ENCODE measurements around the gene BCR. TPM values are rescaled to one million over a fixed set of nuclear protein-coding genes. Genes with fewer than 3 reads are reported as not detected.
A peak's percentile ranks its signal among the peaks of the same experiment; 100 is the strongest.

BCR gene
- total and polyA plus RNA-seq, 2 donors (not counting 1 experiment from before 2014, with no cell fraction given): 15.7 to 66.6 TPM

DNA sequence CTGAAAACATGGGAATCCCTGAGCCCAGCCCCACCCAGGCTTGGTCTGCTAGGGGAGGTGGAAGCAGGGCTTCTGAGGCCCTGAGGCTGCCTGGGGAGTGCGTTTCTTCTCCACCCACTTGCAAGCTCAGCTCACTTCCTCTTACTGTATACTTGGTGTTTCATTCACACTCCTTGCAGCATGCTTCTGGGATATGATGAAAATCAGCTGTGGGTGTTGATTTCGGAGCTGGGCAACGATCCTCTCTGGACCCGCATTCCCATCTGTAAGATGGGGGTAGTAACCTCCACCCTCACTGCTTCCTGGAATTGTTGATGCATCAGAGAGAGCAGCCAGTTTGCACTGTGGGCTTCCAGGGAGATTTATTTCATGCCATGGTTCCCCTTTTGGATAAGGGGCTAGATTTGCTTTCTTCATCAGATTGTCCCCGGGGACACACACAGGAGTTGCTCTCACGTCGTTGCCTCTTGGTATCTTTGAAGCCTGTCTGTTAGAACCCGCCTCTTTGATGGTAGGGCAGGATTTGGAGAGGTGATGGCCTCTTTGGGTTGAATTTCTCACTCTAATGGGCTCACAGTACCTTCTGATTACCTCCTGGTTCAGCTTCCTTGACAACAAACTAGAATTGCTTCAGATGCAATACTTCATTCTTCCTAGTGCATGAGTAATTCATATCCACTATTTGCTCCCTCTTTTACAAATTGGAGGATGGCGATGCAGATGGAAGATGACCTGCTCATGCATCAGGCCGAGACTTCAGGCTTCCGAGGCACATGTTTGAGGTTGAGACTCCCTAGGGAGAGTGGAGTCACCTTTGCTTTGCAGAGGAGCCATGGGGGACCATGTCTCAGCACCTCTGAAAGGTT lies 40.4 kb downstream of the BCR start:
- no peak for TF ChIP-seq EZH2 (IDR thresholded peaks at IDR 0.05; ENCODE audit: low read length, missing control alignments)
- TF ChIP-seq, protein P1, sequence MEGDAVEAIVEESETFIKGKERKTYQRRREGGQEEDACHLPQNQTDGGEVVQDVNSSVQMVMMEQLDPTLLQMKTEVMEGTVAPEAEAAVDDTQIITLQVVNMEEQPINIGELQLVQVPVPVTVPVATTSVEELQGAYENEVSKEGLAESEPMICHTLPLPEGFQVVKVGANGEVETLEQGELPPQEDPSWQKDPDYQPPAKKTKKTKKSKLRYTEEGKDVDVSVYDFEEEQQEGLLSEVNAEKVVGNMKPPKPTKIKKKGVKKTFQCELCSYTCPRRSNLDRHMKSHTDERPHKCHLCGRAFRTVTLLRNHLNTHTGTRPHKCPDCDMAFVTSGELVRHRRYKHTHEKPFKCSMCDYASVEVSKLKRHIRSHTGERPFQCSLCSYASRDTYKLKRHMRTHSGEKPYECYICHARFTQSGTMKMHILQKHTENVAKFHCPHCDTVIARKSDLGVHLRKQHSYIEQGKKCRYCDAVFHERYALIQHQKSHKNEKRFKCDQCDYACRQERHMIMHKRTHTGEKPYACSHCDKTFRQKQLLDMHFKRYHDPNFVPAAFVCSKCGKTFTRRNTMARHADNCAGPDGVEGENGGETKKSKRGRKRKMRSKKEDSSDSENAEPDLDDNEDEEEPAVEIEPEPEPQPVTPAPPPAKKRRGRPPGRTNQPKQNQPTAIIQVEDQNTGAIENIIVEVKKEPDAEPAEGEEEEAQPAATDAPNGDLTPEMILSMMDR (conservative IDR thresholded peaks at IDR 0.05 in 1 of 2, IDR thresholded peaks at IDR 0.05 in 1 of 2; ENCODE audit: low read depth in 1 of 2, low read length in 2 of 2): no peak
- Histone ChIP-seq H3K9ac (ENCODE audit: insufficient read depth, low read length) (no peak overlapping the region), H3K27me3 (ENCODE audit: control insufficient read depth, insufficient read depth, low read length) (no peaks in the 10 kb centered on the region), H3K36me3 (ENCODE audit: control insufficient read depth, insufficient read depth, low read length) (no peaks in the 10 kb centered on the region), H3K79me2 (ENCODE audit: control insufficient read depth, insufficient read depth, low read length) (peaks cover 26% of the 10 kb centered on the region), H3K27ac (ENCODE audit: insufficient read depth, low read length) (peak overlapping the region; percentile 35), H3K4me3 (replicated peaks in 1 of 4; ENCODE audit: control extremely low read depth in 1 of 4, insufficient read depth in 1 of 4, low read depth in 3 of 4, low read length in 4 of 4) (no peak overlapping the region), H4K20me1 (ENCODE audit: control insufficient read depth, extremely low read depth, insufficient read depth, low read length) (no peaks in the 10 kb centered on the region), H2AFZ (ENCODE audit: low read length) (no peak overlapping the region), H3K4me2 (ENCODE audit: extremely low read depth, insufficient read depth, low read length) (peak overlapping the region; percentile 51), H3K9me3 (ENCODE audit: control insufficient read depth, insufficient read depth, low read depth, low read length) (no peaks in the 10 kb centered on the region), H3K4me1 (ENCODE audit: control insufficient read depth, extremely low read depth, insufficient read depth, low read length) (peaks cover 31% of the 10 kb centered on the region)
- DNase-seq (ENCODE audit: low read depth in 2 of 2): peak; percentile 50 to 74

DNA sequence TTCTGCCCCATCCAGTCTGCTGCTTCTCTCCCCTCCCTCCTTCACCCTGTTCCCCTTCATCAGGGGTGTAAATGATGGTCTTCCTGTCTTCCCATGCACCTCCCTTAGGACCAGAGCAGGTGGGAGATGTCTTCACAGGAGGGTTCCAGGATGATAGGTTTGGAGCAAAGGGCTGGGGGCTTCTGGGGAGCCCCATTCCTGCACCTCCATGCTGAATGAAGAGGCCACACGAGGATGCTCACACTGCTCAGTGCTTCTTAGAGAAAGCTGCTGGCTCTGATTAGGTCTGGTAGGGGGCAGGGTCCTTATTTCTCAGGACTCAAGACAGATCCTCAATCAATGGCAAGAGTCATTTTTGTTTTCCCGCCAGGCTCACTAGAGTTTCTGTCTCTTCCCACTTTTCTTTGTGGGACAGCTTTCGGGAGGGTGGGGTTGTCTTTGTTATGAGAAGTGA lies 41.1 kb downstream of the BCR start:
- no peak overlapping the region for H2AFZ ChIP-seq (ENCODE audit: low read length)
- no peak overlapping the region for H3K9ac ChIP-seq (ENCODE audit: insufficient read depth, low read length)
- H3K27ac ChIP-seq (ENCODE audit: insufficient read depth, low read length): no peak overlapping the region
- peaks cover 29% of the 10 kb centered on the region for H3K4me1 ChIP-seq (ENCODE audit: control insufficient read depth, extremely low read depth, insufficient read depth, low read length)
- H3K4me2 ChIP-seq (ENCODE audit: extremely low read depth, insufficient read depth, low read length): no peak overlapping the region
- H3K9me3 ChIP-seq (ENCODE audit: control insufficient read depth, insufficient read depth, low read depth, low read length): no peaks in the 10 kb centered on the region
- DNase-seq (ENCODE audit: low read depth in 2 of 2): no peak
- no peak for TF ChIP-seq EZH2 (IDR thresholded peaks at IDR 0.05; ENCODE audit: low read length, missing control alignments)
- TF ChIP-seq, protein P1 (conservative IDR thresholded peaks at IDR 0.05 in 1 of 2, IDR thresholded peaks at IDR 0.05 in 1 of 2; ENCODE audit: low read depth in 1 of 2, low read length in 2 of 2): no peak
- H3K4me3 ChIP-seq (replicated peaks in 1 of 4; ENCODE audit: control extremely low read depth in 1 of 4, insufficient read depth in 1 of 4, low read depth in 3 of 4, low read length in 4 of 4): no peak overlapping the region
- peaks cover 26% of the 10 kb centered on the region for H3K79me2 ChIP-seq (ENCODE audit: control insufficient read depth, insufficient read depth, low read length)
- no peaks in the 10 kb centered on the region for H3K36me3 ChIP-seq (ENCODE audit: control insufficient read depth, insufficient read depth, low read length)
- no peaks in the 10 kb centered on the region for H3K27me3 ChIP-seq (ENCODE audit: control insufficient read depth, insufficient read depth, low read length)
- H4K20me1 ChIP-seq (ENCODE audit: control insufficient read depth, extremely low read depth, insufficient read depth, low read length): no peaks in the 10 kb centered on the region

DNA sequence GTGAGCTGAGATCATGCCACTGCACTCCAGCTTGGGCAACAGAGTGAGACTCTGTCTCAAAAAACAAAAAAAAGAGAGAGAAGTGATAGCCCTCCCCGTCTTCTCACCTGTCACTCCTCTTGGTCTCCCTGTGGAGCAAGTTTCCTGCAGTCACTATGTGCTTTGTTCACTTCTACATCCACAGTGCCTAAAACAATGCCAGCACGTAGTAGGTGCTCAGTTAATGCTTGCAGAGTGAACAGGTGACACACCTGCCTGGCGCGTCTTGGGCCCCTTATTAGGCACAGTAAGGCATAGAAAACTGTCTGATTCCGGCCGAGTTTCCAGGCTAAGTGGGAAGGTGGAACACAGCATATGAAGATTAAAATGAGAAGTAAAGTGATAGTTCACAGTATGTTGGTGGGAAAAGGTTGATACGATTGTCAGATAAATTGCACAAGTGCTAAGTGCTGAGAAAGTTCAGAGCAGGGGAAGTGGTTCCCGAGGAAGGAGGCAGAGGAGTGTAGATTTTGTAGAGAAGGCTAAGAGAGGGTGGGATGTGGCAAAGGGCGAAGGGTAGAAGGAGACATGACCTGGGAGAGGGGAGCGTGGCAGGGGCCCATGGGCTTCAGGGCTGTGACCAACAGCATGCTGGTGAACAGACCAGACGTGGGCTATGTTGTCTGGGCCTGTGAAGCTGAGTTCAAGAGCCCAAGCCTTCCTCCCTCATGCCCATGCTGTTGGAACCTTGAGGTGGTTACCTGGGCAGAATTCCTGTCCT lies 41.9 kb downstream of the BCR start:
- Histone ChIP-seq H3K36me3 (ENCODE audit: control insufficient read depth, insufficient read depth, low read length) (no peaks in the 10 kb centered on the region), H3K4me2 (ENCODE audit: extremely low read depth, insufficient read depth, low read length) (no peak overlapping the region), H3K9me3 (ENCODE audit: control insufficient read depth, insufficient read depth, low read depth, low read length) (no peaks in the 10 kb centered on the region), H4K20me1 (ENCODE audit: control insufficient read depth, extremely low read depth, insufficient read depth, low read length) (no peaks in the 10 kb centered on the region), H3K9ac (ENCODE audit: insufficient read depth, low read length) (no peak overlapping the region), H3K27me3 (ENCODE audit: control insufficient read depth, insufficient read depth, low read length) (no peaks in the 10 kb centered on the region), H2AFZ (ENCODE audit: low read length) (no peak overlapping the region), H3K27ac (ENCODE audit: insufficient read depth, low read length) (no peak overlapping the region), H3K4me3 (replicated peaks in 1 of 4; ENCODE audit: control extremely low read depth in 1 of 4, insufficient read depth in 1 of 4, low read depth in 3 of 4, low read length in 4 of 4) (no peak overlapping the region), H3K79me2 (ENCODE audit: control insufficient read depth, insufficient read depth, low read length) (peaks cover 21% of the 10 kb centered on the region), H3K4me1 (ENCODE audit: control insufficient read depth, extremely low read depth, insufficient read depth, low read length) (peaks cover 29% of the 10 kb centered on the region)
- TF ChIP-seq EZH2 (IDR thresholded peaks at IDR 0.05; ENCODE audit: low read length, missing control alignments): no peak
- TF ChIP-seq, protein P1 (conservative IDR thresholded peaks at IDR 0.05 in 1 of 2, IDR thresholded peaks at IDR 0.05 in 1 of 2; ENCODE audit: low read depth in 1 of 2, low read length in 2 of 2): no peak
- DNase-seq (ENCODE audit: low read depth in 2 of 2): no peak
